KMS-11 (cell line): ENCODE results near the gene SCG3.
"Not testable (repeated sequence)": the region's sequence is repeated elsewhere in the genome, so short reads cannot be mapped to it uniquely, and the experiment has no call there.

Experiments used
- H2AFZ ChIP-seq: fragments of 200-600 bp; sonication (generic); 2 replicates; pipeline ENCODE4 v1.6.1; 2016; ENCODE audit warnings: antibody characterized with exemption, mixed run types, low read depth
- H3K27ac ChIP-seq: fragments of 200-600 bp; sonication (generic); 2 replicates; pipeline ENCODE4 v1.6.1; 2016; ENCODE audit warnings: mild to moderate bottlenecking, mixed run types
- H3K27me3 ChIP-seq: fragments of 200-600 bp; sonication (generic); 2 replicates; pipeline ENCODE4 v1.6.1; 2017; ENCODE audit warnings: mild to moderate bottlenecking, low read depth, mixed run types, moderate library complexity; ENCODE audit not compliant: insufficient read depth
- H3K36me3 ChIP-seq: fragments of 200-600 bp; sonication (generic); 2 replicates; pipeline ENCODE4 v1.6.1; 2017; ENCODE audit warnings: mild to moderate bottlenecking, mixed run types; ENCODE audit not compliant: insufficient read depth
- H3K4me1 ChIP-seq: fragments of 200-600 bp; sonication (generic); 2 replicates; pipeline ENCODE4 v1.6.1; 2016; ENCODE audit warnings: mild to moderate bottlenecking, low read depth, mixed run types; ENCODE audit not compliant: poor library complexity, severe bottlenecking
- H3K4me2 ChIP-seq: fragments of 200-600 bp; sonication (generic); 2 replicates; pipeline ENCODE4 v1.7.0; 2016; ENCODE audit warnings: mild to moderate bottlenecking, mixed run types
- H3K4me3 ChIP-seq: fragments of 200-600 bp; sonication (generic); IDR thresholded peaks from 2 replicates; pipeline ENCODE4 v1.6.1; 2017; ENCODE audit warnings: low read depth, low read length, mixed read lengths; ENCODE audit not compliant: insufficient read depth
- H3K79me2 ChIP-seq: fragments of 200-600 bp; sonication (generic); 2 replicates; pipeline ENCODE4 v1.6.1; 2016; ENCODE audit warnings: low read depth, mixed run types; ENCODE audit not compliant: insufficient read depth
- H3K9ac ChIP-seq: fragments of 200-600 bp; sonication (generic); 2 replicates; pipeline ENCODE4 v1.6.1; 2016; ENCODE audit warnings: mild to moderate bottlenecking, mixed run types
- H4K20me1 ChIP-seq: fragments of 200-600 bp; sonication (generic); 2 replicates; pipeline ENCODE4 v1.6.1; 2016; ENCODE audit warnings: mild to moderate bottlenecking, mixed run types; ENCODE audit not compliant: insufficient read depth
- TF ChIP-seq, protein P1 (sequence below): fragments of 200-600 bp; sonication (generic); conservative IDR thresholded peaks from 2 replicates; pipeline ENCODE4 v1.6.1; 2017; ENCODE audit warnings: low read depth, mild to moderate bottlenecking, antibody characterized with exemption, low read length, moderate library complexity, mixed read lengths

Gene SCG3

GRCh38 chr15:51647128-51647562, 34.2 kb upstream of the SCG3 start:
- H2AFZ ChIP-seq: no peak overlapping the region
- H4K20me1 ChIP-seq: no peaks in the 10 kb centered on the region

DNA sequence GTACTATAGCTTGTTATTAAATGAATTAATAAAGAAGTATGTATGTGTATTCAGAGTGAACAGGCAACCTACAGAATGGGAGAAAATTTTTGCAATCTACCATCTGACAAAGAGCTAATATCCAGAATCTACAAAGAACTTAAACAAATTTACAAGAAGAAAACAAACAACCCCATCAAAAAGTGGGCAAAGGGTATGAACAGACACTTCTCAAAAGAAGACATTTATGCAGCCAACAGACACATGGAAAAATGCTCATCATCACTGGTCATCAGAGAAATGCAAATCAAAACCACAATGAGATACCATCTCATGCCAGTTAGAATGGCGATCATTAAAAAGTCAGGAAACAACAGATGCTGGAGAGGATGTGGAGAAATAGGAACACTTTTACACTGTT, 33.2 kb upstream of the SCG3 start:
- H3K4me1 ChIP-seq, H3K27ac ChIP-seq, H4K20me1 ChIP-seq, H3K4me2 ChIP-seq, H3K79me2 ChIP-seq, H3K4me3 ChIP-seq, H3K27me3 ChIP-seq, H3K36me3 ChIP-seq, H2AFZ ChIP-seq, H3K9ac ChIP-seq: not testable (repeated sequence)

More at GRCh38 chr15:51647128-51647562, 34.2 kb upstream of the SCG3 start:
- no peaks in the 10 kb centered on the region for H3K36me3 ChIP-seq
- no peaks in the 10 kb centered on the region for H3K79me2 ChIP-seq
- no peaks in the 10 kb centered on the region for H3K27me3 ChIP-seq
- peaks cover 5% of the 10 kb centered on the region for H3K4me1 ChIP-seq
- H3K27ac ChIP-seq: no peak overlapping the region
- H3K4me2 ChIP-seq: no peak overlapping the region
- no peak overlapping the region for H3K9ac ChIP-seq
- TF ChIP-seq, protein P1, sequence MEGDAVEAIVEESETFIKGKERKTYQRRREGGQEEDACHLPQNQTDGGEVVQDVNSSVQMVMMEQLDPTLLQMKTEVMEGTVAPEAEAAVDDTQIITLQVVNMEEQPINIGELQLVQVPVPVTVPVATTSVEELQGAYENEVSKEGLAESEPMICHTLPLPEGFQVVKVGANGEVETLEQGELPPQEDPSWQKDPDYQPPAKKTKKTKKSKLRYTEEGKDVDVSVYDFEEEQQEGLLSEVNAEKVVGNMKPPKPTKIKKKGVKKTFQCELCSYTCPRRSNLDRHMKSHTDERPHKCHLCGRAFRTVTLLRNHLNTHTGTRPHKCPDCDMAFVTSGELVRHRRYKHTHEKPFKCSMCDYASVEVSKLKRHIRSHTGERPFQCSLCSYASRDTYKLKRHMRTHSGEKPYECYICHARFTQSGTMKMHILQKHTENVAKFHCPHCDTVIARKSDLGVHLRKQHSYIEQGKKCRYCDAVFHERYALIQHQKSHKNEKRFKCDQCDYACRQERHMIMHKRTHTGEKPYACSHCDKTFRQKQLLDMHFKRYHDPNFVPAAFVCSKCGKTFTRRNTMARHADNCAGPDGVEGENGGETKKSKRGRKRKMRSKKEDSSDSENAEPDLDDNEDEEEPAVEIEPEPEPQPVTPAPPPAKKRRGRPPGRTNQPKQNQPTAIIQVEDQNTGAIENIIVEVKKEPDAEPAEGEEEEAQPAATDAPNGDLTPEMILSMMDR: no peak
- H3K4me3 ChIP-seq: no peak overlapping the region

GRCh38 chr15:51648643-51649042, 32.7 kb upstream of the SCG3 start:
- not testable (repeated sequence) for H3K9ac ChIP-seq, H3K4me2 ChIP-seq, H3K4me3 ChIP-seq, H3K27me3 ChIP-seq, H3K36me3 ChIP-seq, H3K27ac ChIP-seq, H3K4me1 ChIP-seq, H4K20me1 ChIP-seq, H3K79me2 ChIP-seq, H2AFZ ChIP-seq

GRCh38 chr15:51649659-51650521, 31.4 kb upstream of the SCG3 start:
- no peak overlapping the region for H3K4me2 ChIP-seq
- peaks cover 5% of the 10 kb centered on the region for H3K4me1 ChIP-seq
- H3K79me2 ChIP-seq: no peaks in the 10 kb centered on the region
- no peak overlapping the region for H3K9ac ChIP-seq
- H3K36me3 ChIP-seq: no peaks in the 10 kb centered on the region
- H2AFZ ChIP-seq: no peak overlapping the region
- TF ChIP-seq, protein P1: peak; percentile 85
- H4K20me1 ChIP-seq: no peaks in the 10 kb centered on the region
- H3K27me3 ChIP-seq: no peaks in the 10 kb centered on the region
- no peak overlapping the region for H3K27ac ChIP-seq
- no peak overlapping the region for H3K4me3 ChIP-seq

DNA sequence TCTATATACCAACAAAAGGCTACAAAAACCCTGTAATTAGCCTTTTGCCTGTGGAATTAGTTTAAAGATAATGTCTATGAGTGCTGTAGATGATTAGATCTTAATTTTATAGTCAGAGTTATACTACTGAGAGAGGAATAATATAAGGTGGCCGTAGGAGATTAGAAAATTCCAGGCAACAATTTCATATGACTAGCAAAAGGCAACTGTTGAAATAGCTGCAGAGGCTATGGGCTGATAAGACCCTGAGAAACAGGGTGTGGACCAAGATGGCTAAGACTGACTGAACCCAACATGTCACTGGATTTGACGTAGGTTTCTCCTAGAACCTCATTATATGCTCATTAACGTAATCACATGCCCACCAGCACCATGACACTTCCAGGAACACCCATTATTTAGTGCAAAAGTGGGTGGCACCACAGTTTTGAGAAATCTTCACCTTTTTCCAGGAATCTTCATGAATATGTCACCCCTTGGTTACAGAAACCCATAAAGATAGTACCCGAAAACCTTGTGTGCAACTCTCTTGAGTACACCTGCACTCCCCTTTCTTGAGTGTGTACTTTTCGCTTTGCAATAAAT, 29.1 kb upstream of the SCG3 start:
- no peak overlapping the region for H2AFZ ChIP-seq
- no peak overlapping the region for H3K27ac ChIP-seq
- H3K79me2 ChIP-seq: no peaks in the 10 kb centered on the region
- H3K4me3 ChIP-seq: no peak overlapping the region
- H3K27me3 ChIP-seq: no peaks in the 10 kb centered on the region
- TF ChIP-seq, protein P1: no peak
- H4K20me1 ChIP-seq: no peaks in the 10 kb centered on the region
- no peak overlapping the region for H3K9ac ChIP-seq
- no peaks in the 10 kb centered on the region for H3K36me3 ChIP-seq
- peaks cover 5% of the 10 kb centered on the region for H3K4me1 ChIP-seq
- no peak overlapping the region for H3K4me2 ChIP-seq

GRCh38 chr15:51655401-51656057, 25.8 kb upstream of the SCG3 start:
- not testable (repeated sequence) for H3K4me2 ChIP-seq, H3K27ac ChIP-seq, H3K9ac ChIP-seq, H3K27me3 ChIP-seq, H3K4me3 ChIP-seq, H3K36me3 ChIP-seq, H2AFZ ChIP-seq, H3K4me1 ChIP-seq, H3K79me2 ChIP-seq, H4K20me1 ChIP-seq
